ENCODE measurements around the gene INHBC. TPM values are rescaled to one million over a fixed set of nuclear protein-coding genes. Genes with fewer than 3 reads are reported as not detected.
A peak's percentile ranks its signal among the peaks of the same experiment; 100 is the strongest.

Gene INHBC
- total and polyA plus RNA-seq, 5 donors from 2014 or later: 0.21 TPM; not detected in 4

DNA sequence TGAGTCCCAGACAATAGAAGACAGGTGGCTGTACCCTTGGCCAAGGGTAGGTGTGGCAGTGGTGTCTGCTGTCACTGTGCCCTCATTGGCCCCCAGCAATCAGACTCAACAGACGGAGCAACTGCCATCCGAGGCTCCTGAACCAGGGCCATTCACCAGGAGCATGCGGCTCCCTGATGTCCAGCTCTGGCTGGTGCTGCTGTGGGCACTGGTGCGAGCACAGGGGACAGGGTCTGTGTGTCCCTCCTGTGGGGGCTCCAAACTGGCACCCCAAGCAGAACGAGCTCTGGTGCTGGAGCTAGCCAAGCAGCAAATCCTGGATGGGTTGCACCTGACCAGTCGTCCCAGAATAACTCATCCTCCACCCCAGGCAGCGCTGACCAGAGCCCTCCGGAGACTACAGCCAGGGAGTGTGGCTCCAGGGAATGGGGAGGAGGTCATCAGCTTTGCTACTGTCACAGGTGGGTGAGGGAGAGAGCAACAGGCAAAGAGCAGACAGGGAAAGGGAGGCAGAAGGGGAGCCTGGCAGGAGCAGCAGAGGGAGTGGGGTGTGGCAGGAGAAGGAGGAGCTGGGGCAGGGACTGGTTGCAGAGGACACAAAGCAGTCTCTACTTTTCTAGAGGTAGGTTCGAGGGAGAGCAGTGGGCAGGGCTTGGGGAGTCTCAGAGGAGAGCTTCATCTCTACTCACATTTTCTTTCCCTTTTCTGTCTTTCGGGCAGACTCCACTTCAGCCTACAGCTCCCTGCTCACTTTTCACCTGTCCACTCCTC, 21.0 kb downstream of the INHBC start:
- no peaks in the 10 kb centered on the region for H3K27me3 ChIP-seq (ENCODE audit: control insufficient read depth, insufficient read depth, low read length)
- H3K36me3 ChIP-seq (ENCODE audit: control insufficient read depth, insufficient read depth, low read length): no peaks in the 10 kb centered on the region
- Mint-ChIP-seq H3K27me3 (peaks cover 23% of the 10 kb centered on the region), H3K27ac (peak overlapping the region in 1 of 3 donors; percentile 71), H3K36me3 (no peaks in the 10 kb centered on the region), H3K9me3 (no peaks in the 10 kb centered on the region), H3K4me3 (peak overlapping the region in 3 of 4 donors; percentile 56 to 71 (median 66)), H3K4me1 (peaks cover 5 to 34% (median 18%) of the 10 kb centered on the region in 4 donors)
- no peak overlapping the region for H3K27ac ChIP-seq (ENCODE audit: insufficient read depth, low read length, poor library complexity, severe bottlenecking)
- DNase-seq (no peak), ATAC-seq (ENCODE audit: low read depth in 2 of 2) (no peak)
- no peaks in the 10 kb centered on the region for H3K9me3 ChIP-seq (ENCODE audit: control insufficient read depth in 2 of 2, low read length in 2 of 2)
- H3K4me1 ChIP-seq (ENCODE audit: control insufficient read depth, insufficient read depth, low read length, poor library complexity, severe bottlenecking): peaks cover 15% of the 10 kb centered on the region
- H3K4me3 ChIP-seq (ENCODE audit: low read depth, low read length): no peak overlapping the region

DNA sequence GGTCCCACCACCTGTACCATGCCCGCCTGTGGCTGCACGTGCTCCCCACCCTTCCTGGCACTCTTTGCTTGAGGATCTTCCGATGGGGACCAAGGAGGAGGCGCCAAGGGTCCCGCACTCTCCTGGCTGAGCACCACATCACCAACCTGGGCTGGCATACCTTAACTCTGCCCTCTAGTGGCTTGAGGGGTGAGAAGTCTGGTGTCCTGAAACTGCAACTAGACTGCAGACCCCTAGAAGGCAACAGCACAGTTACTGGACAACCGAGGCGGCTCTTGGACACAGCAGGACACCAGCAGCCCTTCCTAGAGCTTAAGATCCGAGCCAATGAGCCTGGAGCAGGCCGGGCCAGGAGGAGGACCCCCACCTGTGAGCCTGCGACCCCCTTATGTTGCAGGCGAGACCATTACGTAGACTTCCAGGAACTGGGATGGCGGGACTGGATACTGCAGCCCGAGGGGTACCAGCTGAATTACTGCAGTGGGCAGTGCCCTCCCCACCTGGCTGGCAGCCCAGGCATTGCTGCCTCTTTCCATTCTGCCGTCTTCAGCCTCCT, 21.6 kb downstream of the INHBC start:
- peak in 1 of 2 donors; percentile 21 for ATAC-seq (ENCODE audit: low read depth in 2 of 2)
- no peak overlapping the region for H3K4me3 ChIP-seq (ENCODE audit: low read depth, low read length)
- Mint-ChIP-seq H3K27ac (peak overlapping the region in 1 of 3 donors; percentile 71), H3K36me3 (no peaks in the 10 kb centered on the region), H3K4me3 (peak overlapping the region in 3 of 4 donors; percentile 51 to 71 (median 66)), H3K9me3 (no peaks in the 10 kb centered on the region), H3K4me1 (peaks cover 5 to 36% (median 21%) of the 10 kb centered on the region in 4 donors), H3K27me3 (peaks cover 25% of the 10 kb centered on the region)
- DNase-seq: peak in 1 of 3 donors; percentile 70
- H3K9me3 ChIP-seq (ENCODE audit: control insufficient read depth in 2 of 2, low read length in 2 of 2): no peaks in the 10 kb centered on the region
- no peaks in the 10 kb centered on the region for H3K27me3 ChIP-seq (ENCODE audit: control insufficient read depth, insufficient read depth, low read length)
- H3K4me1 ChIP-seq (ENCODE audit: control insufficient read depth, insufficient read depth, low read length, poor library complexity, severe bottlenecking): peaks cover 22% of the 10 kb centered on the region
- no peak overlapping the region for H3K27ac ChIP-seq (ENCODE audit: insufficient read depth, low read length, poor library complexity, severe bottlenecking)
- H3K36me3 ChIP-seq (ENCODE audit: control insufficient read depth, insufficient read depth, low read length): no peaks in the 10 kb centered on the region

DNA sequence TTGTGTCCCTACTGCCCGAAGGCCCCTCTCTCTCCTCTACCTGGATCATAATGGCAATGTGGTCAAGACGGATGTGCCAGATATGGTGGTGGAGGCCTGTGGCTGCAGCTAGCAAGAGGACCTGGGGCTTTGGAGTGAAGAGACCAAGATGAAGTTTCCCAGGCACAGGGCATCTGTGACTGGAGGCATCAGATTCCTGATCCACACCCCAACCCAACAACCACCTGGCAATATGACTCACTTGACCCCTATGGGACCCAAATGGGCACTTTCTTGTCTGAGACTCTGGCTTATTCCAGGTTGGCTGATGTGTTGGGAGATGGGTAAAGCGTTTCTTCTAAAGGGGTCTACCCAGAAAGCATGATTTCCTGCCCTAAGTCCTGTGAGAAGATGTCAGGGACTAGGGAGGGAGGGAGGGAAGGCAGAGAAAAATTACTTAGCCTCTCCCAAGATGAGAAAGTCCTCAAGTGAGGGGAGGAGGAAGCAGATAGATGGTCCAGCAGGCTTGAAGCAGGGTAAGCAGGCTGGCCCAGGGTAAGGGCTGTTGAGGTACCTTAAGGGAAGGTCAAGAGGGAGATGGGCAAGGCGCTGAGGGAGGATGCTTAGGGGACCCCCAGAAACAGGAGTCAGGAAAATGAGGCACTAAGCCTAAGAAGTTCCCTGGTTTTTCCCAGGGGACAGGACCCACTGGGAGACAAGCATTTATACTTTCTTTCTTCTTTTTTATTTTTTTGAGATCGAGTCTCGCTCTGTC, 22.3 kb downstream of the INHBC start:
- ATAC-seq (ENCODE audit: low read depth in 2 of 2) (no peak), DNase-seq (no peak)
- H3K9me3 Mint-ChIP-seq: no peaks in the 10 kb centered on the region
- no peaks in the 10 kb centered on the region for H3K36me3 Mint-ChIP-seq
- H3K36me3 ChIP-seq (ENCODE audit: control insufficient read depth, insufficient read depth, low read length): no peaks in the 10 kb centered on the region
- H3K4me3 ChIP-seq (ENCODE audit: low read depth, low read length): no peak overlapping the region
- peak overlapping the region in 1 of 3 donors; percentile 97 for H3K27ac Mint-ChIP-seq
- H3K4me1 ChIP-seq (ENCODE audit: control insufficient read depth, insufficient read depth, low read length, poor library complexity, severe bottlenecking): peaks cover 29% of the 10 kb centered on the region
- peaks cover 29% of the 10 kb centered on the region for H3K27me3 Mint-ChIP-seq
- H3K27me3 ChIP-seq (ENCODE audit: control insufficient read depth, insufficient read depth, low read length): no peaks in the 10 kb centered on the region
- no peak overlapping the region for H3K27ac ChIP-seq (ENCODE audit: insufficient read depth, low read length, poor library complexity, severe bottlenecking)
- peaks cover 5 to 37% (median 24%) of the 10 kb centered on the region in 4 donors for H3K4me1 Mint-ChIP-seq
- peak overlapping the region in 1 of 4 donors; percentile 51 for H3K4me3 Mint-ChIP-seq
- no peaks in the 10 kb centered on the region for H3K9me3 ChIP-seq (ENCODE audit: control insufficient read depth in 2 of 2, low read length in 2 of 2)

DNA sequence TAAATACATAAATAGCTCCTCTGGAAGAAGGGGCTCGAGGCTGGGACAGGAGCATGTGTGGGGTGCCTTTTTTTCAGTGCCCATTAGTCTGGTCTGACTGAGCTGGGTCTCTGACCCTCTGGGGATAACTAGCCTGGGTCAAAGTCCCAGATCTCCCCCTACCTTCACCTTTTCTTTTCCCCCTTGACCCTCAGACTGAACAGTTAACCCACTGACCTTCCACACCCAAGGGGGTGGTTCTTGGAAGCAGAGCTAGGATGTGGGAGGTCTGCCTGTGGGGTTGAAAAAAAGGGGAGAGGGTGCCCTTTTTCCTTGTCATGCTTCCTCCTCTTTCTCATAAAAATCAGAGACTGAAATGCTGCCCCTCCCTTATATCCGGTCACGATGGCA, 24.1 kb downstream of the INHBC start:
- Mint-ChIP-seq H3K36me3 (no peaks in the 10 kb centered on the region), H3K4me1 (peaks cover 5 to 49% (median 31%) of the 10 kb centered on the region in 4 donors), H3K27me3 (peaks cover 40% of the 10 kb centered on the region), H3K9me3 (no peaks in the 10 kb centered on the region), H3K27ac (peak overlapping the region; percentile 90 to 98 (median 97)), H3K4me3 (peak overlapping the region; percentile 96 to 100 (median 96))
- no peaks in the 10 kb centered on the region for H3K27me3 ChIP-seq (ENCODE audit: control insufficient read depth, insufficient read depth, low read length)
- DNase-seq (no peak), ATAC-seq (ENCODE audit: low read depth in 2 of 2) (no peak)
- peaks cover 40% of the 10 kb centered on the region for H3K4me1 ChIP-seq (ENCODE audit: control insufficient read depth, insufficient read depth, low read length, poor library complexity, severe bottlenecking)
- H3K9me3 ChIP-seq (ENCODE audit: control insufficient read depth in 2 of 2, low read length in 2 of 2): no peaks in the 10 kb centered on the region
- no peaks in the 10 kb centered on the region for H3K36me3 ChIP-seq (ENCODE audit: control insufficient read depth, insufficient read depth, low read length)
- H3K27ac ChIP-seq (ENCODE audit: insufficient read depth, low read length, poor library complexity, severe bottlenecking): peak overlapping the region; percentile 83
- H3K4me3 ChIP-seq (ENCODE audit: low read depth, low read length): peak overlapping the region; percentile 87

DNA sequence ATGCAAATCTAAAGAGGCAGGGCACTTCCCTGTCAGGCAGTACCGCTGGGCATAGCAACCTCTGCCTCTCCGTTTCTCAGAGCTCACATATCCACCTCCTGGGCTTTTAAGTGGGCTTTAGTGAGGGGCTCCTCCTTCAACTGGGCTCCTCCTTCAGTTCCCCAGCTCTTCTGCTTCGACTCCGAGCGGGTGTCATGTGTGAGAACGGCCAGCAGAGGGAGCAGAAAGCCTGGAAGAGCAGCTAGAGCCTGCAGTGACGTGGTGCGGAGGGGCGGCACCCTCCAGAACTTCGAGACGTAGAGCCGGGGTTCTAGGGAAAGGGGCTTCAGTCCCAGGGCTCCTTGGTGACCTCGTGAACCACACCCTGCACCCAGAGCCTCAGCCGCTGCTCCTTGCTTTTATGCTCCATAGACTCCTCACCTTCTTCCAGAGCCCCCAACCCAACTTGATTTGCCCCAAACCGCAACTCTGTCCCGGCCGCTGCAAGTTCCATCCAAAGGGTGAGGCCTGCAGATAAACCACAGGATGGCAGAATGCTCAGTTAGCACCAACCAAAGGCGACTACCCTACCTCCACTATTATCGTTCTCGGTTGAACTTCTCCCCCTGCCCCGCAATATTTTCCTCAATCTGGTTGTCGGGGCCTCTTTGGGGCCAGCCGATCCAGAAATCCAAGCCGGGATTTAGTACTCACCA, 24.6 kb downstream of the INHBC start:
- H3K27ac Mint-ChIP-seq: peak overlapping the region; percentile 90 to 98 (median 97)
- Histone ChIP-seq H3K9me3 (ENCODE audit: control insufficient read depth in 2 of 2, low read length in 2 of 2) (no peaks in the 10 kb centered on the region), H3K4me1 (ENCODE audit: control insufficient read depth, insufficient read depth, low read length, poor library complexity, severe bottlenecking) (peaks cover 40% of the 10 kb centered on the region), H3K4me3 (ENCODE audit: low read depth, low read length) (peak overlapping the region; percentile 87), H3K27me3 (ENCODE audit: control insufficient read depth, insufficient read depth, low read length) (no peaks in the 10 kb centered on the region), H3K36me3 (ENCODE audit: control insufficient read depth, insufficient read depth, low read length) (no peaks in the 10 kb centered on the region), H3K27ac (ENCODE audit: insufficient read depth, low read length, poor library complexity, severe bottlenecking) (peak overlapping the region; percentile 83)
- DNase-seq: peak; percentile 89 to 97 (median 93)
- H3K36me3 Mint-ChIP-seq: no peaks in the 10 kb centered on the region
- peaks cover 5 to 49% (median 31%) of the 10 kb centered on the region in 4 donors for H3K4me1 Mint-ChIP-seq
- H3K27me3 Mint-ChIP-seq: peaks cover 40% of the 10 kb centered on the region
- H3K4me3 Mint-ChIP-seq: peak overlapping the region; percentile 96 to 100 (median 96)
- H3K9me3 Mint-ChIP-seq: no peaks in the 10 kb centered on the region
- peak; percentile 74 to 75 for ATAC-seq (ENCODE audit: low read depth in 2 of 2)

DNA sequence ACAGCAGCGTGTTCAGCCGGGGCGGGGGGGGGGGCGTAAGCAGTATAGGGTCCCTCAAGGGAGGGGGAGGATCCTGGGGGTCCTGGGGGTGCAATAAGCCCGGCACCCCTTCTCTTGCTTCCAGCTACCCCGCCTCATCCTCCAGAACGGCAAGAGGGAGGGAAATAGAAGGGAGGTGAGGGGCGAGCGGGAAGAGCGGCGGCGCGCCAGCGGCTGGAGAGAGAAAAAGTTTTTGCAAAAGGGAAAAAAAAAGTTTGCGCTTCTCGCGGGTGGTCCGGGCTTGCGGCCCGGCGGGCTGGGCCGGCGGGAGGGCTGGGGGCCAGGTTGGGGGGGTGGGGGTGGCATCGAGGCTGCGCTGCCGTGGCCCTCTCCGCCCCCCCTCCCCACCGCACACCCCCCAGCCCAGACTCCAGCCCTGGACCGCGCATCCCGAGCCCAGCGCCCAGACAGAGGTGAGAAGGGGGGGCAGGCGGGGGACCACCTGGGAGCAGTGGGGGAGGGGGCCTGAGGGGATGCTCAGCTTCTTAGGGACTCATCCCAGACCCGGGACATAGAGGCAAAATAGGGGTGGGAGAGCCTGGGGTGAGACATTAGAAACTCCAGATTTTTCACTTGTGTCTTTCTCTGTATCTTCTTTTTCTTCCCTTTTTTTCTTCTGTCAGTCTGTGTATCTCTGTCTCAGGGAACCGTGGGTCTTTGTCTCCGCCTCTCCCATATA, 25.3 kb downstream of the INHBC start, which contains the start of gene GLI1:
Gene GLI1, plus strand, starts transcription at position 36 of the 718 bp plus-strand sequence. CDS start 3,907 bp downstream, outside the sequence.
- H3K27me3 Mint-ChIP-seq: peaks cover 46% of the 10 kb centered on the region
- peak within 1 kb of the TSS; percentile 96 to 100 (median 96) for H3K4me3 Mint-ChIP-seq
- Histone ChIP-seq H3K36me3 (ENCODE audit: control insufficient read depth, insufficient read depth, low read length) (no peaks in the 10 kb centered on the region), H3K27ac (ENCODE audit: insufficient read depth, low read length, poor library complexity, severe bottlenecking) (peak within 1 kb of the TSS; percentile 83), H3K9me3 (ENCODE audit: control insufficient read depth in 2 of 2, low read length in 2 of 2) (no peaks in the 10 kb centered on the region), H3K4me3 (ENCODE audit: low read depth, low read length) (peak within 1 kb of the TSS; percentile 87), H3K4me1 (ENCODE audit: control insufficient read depth, insufficient read depth, low read length, poor library complexity, severe bottlenecking) (peaks cover 40% of the 10 kb centered on the region), H3K27me3 (ENCODE audit: control insufficient read depth, insufficient read depth, low read length) (no peaks in the 10 kb centered on the region)
- H3K4me1 Mint-ChIP-seq: peaks cover 5 to 54% (median 33%) of the 10 kb centered on the region in 4 donors
- H3K9me3 Mint-ChIP-seq: no peaks in the 10 kb centered on the region
- H3K36me3 Mint-ChIP-seq: no peaks in the 10 kb centered on the region
- no peak for DNase-seq
- ATAC-seq (ENCODE audit: low read depth in 2 of 2): no peak
- peak within 1 kb of the TSS; percentile 90 to 98 (median 97) for H3K27ac Mint-ChIP-seq

DNA sequence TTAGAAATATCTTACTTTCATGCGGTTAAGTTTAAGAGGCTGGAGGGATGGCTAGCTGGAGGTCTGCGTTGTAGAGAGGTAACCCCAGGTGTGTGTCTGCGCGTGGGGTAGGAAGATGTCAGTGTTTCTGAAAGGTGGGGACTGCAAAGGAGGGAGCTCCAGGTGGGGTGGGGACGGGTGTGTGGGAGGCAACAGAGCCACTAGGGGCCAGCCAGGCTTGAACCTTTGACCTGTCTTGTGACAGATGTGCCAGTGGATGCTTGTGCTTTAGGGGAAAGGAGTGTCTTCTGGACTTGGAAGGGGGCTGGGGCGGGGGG, 25.8 kb downstream of the INHBC start:
- Histone ChIP-seq H3K4me3 (ENCODE audit: low read depth, low read length) (peak overlapping the region; percentile 51), H3K27me3 (ENCODE audit: control insufficient read depth, insufficient read depth, low read length) (no peaks in the 10 kb centered on the region), H3K27ac (ENCODE audit: insufficient read depth, low read length, poor library complexity, severe bottlenecking) (no peak overlapping the region), H3K36me3 (ENCODE audit: control insufficient read depth, insufficient read depth, low read length) (no peaks in the 10 kb centered on the region), H3K9me3 (ENCODE audit: control insufficient read depth in 2 of 2, low read length in 2 of 2) (no peaks in the 10 kb centered on the region), H3K4me1 (ENCODE audit: control insufficient read depth, insufficient read depth, low read length, poor library complexity, severe bottlenecking) (peaks cover 40% of the 10 kb centered on the region)
- peak overlapping the region; percentile 58 to 97 (median 59) for H3K27ac Mint-ChIP-seq
- H3K36me3 Mint-ChIP-seq: no peaks in the 10 kb centered on the region
- H3K9me3 Mint-ChIP-seq: no peaks in the 10 kb centered on the region
- no peak for ATAC-seq (ENCODE audit: low read depth in 2 of 2)
- peak in 1 of 3 donors; percentile 38 for DNase-seq
- H3K4me1 Mint-ChIP-seq: peaks cover 5 to 56% (median 34%) of the 10 kb centered on the region in 4 donors
- H3K27me3 Mint-ChIP-seq: peaks cover 49% of the 10 kb centered on the region
- H3K4me3 Mint-ChIP-seq: peak overlapping the region; percentile 86 to 97 (median 92)
